Esophagus muscularis mucosa (tissue), 4 donors: ENCODE results near the gene CCDC85C. TPM values are rescaled to one million over a fixed set of nuclear protein-coding genes. Genes with fewer than 3 reads are reported as not detected.

Experiments
- DNase-seq: peaks from one replicate; pipeline ENCODE4 v3.0.0-alpha.2; 2017; ENCODE audit errors: extremely low spot score
- H3K27ac ChIP-seq, 4 donors: fragments of 200-600 bp; sonication (generic); replicated peaks in 1 of 4; 1 replicate in 3 of 4; 2 replicates in 1 of 4; pipeline ENCODE4 v1.5.1; 2016 to 2019; ENCODE audit warnings: mild to moderate bottlenecking in 1 of 4
- H3K27me3 ChIP-seq, 4 donors: fragments of 200-600 bp; sonication (generic); one replicate each; pipeline versions ENCODE4 v1.5.1 to v1.6.0; 2016 to 2019
- H3K36me3 ChIP-seq, 4 donors: fragments of 200-600 bp; sonication (generic); one replicate each; pipeline ENCODE4 v1.5.1; 2016 to 2019
- H3K4me1 ChIP-seq, 4 donors: fragments of 200-600 bp; sonication (generic); one replicate each; pipeline ENCODE4 v1.5.1; 2016 to 2019
- H3K4me3 ChIP-seq, 4 donors: fragments of 200-600 bp; sonication (generic); 1 replicate in 2 of 4; 2 replicates in 2 of 4; pipeline ENCODE4 v1.5.1; 2016 to 2019; ENCODE audit warnings: mild to moderate bottlenecking in 4 of 4, moderate library complexity in 1 of 4
- H3K9me3 ChIP-seq, 4 donors: fragments of 200-600 bp; sonication (generic); 1 replicate in 3 of 4; 2 replicates in 1 of 4; pipeline ENCODE4 v1.5.1; 2016 to 2019
- EP300 ChIP-seq: sonication (generic); formaldehyde crosslinking; IDR thresholded peaks from one replicate; pipeline ENCODE4 v1.6.1; 2017; ENCODE audit warnings: antibody characterized with exemption
- POLR2A ChIP-seq: fragments of 450-650 bp; IDR thresholded peaks from one replicate; pipeline ENCODE4 v1.6.1; 2017; ENCODE audit warnings: antibody characterized with exemption, moderate library complexity, mild to moderate bottlenecking, low read depth
- POLR2AphosphoS5 ChIP-seq, 2 donors: sonication (generic); formaldehyde crosslinking; IDR thresholded peaks; one replicate each; pipeline ENCODE4 v1.6.1; 2017; ENCODE audit warnings: antibody characterized with exemption in 2 of 2
- WGBS: methylation state at CpG from one replicate; pipeline ENCODE4 v1.1.5; 2018; 5-methylcytosine and 5-hydroxymethylcytosine counted together
- intact Hi-C: fragments of 100-400 bp; cut with DNase I; formaldehyde crosslinking; loops from one replicate; pipeline ENCODE4 v1.15.1; 2023
- total RNA-seq, 4 donors: library from RNA; depleted of rRNA; stranded (reverse); fragments of >200 nt; gene quantifications; one replicate each; pipeline versions ENCODE4 v1.1.0 to v1.2.1, GENCODE V29; 2016
- TF ChIP-seq, protein P1 (sequence below), 3 experiments: fragments of 200-600 bp in 2 of 3; fragments of 450-650 bp in 1 of 3; sonication (generic) in 2 of 3; IDR thresholded peaks; one replicate each; pipeline ENCODE4 v1.5.1; 2017 to 2019; ENCODE audit warnings: antibody characterized with exemption in 3 of 3, mild to moderate bottlenecking in 2 of 3, moderate library complexity in 1 of 3

Gene CCDC85C
- total RNA-seq, 4 donors from 2014 or later, result 17.9 to 48.7 (median 30.8) TPM

DNA sequence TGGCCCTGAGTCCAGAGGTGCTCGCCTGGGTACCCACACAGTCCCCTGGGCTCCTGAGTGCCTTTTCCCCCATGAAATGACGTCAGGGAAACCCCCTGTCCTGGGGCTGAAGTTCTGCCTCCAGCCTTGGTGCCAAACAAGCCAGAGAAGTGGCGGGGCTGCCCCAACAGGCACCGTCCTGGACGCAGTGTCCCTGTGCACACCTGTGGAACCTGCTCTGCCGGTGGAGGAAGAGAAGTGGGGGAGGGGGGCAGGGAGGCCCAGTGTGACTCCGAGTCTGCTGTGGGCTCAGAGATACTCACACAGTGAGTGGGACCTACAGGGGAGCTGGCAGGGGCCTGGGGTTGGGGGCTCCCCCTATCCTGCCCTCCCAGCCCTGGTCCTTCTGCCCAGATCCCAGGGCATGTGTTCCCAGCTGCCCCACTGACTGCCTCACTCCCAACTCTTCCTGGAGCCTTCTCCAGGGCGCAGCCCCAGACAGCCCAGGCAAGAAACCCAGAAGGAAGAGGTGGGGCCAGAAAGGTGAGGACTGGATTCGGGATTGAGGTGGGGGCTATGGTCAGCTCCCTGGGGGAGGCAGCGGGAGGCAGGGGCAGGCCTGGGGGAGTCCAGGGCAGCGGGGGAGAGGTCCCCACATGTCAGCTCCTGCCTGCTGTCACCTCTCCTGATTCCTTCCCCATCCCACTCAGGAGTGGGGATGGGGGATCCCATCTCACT is 24.7 kb downstream of the CCDC85C start:
- Histone ChIP-seq H3K4me3 (no peak overlapping the region), H3K36me3 (no peaks in the 10 kb centered on the region), H3K27ac (peak overlapping the region; percentile 88 to 90 (median 90)), H3K9me3 (no peaks in the 10 kb centered on the region), H3K27me3 (no peaks in the 10 kb centered on the region), H3K4me1 (peaks cover 70 to 80% (median 77%) of the 10 kb centered on the region in 4 donors)
- WGBS, result 77% methylated on average over 9 of the region's 11 CpGs
- TF ChIP-seq POLR2A (no peak), EP300 (no peak), POLR2AphosphoS5 (IDR thresholded peaks at IDR 0.05) (no peak)
- TF ChIP-seq, protein P1, sequence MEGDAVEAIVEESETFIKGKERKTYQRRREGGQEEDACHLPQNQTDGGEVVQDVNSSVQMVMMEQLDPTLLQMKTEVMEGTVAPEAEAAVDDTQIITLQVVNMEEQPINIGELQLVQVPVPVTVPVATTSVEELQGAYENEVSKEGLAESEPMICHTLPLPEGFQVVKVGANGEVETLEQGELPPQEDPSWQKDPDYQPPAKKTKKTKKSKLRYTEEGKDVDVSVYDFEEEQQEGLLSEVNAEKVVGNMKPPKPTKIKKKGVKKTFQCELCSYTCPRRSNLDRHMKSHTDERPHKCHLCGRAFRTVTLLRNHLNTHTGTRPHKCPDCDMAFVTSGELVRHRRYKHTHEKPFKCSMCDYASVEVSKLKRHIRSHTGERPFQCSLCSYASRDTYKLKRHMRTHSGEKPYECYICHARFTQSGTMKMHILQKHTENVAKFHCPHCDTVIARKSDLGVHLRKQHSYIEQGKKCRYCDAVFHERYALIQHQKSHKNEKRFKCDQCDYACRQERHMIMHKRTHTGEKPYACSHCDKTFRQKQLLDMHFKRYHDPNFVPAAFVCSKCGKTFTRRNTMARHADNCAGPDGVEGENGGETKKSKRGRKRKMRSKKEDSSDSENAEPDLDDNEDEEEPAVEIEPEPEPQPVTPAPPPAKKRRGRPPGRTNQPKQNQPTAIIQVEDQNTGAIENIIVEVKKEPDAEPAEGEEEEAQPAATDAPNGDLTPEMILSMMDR (IDR thresholded peaks at IDR 0.05), result no peak
- intact Hi-C loops, result no loop called here
- DNase-seq, result no peak

- 23% methylated on average over 6 of the region's 12 CpGs for WGBS
- Histone ChIP-seq H3K27ac (peak overlapping the region; percentile 88 to 90 (median 90)), H3K9me3 (no peaks in the 10 kb centered on the region), H3K36me3 (no peaks in the 10 kb centered on the region), H3K4me3 (no peak overlapping the region), H3K4me1 (peaks cover 77 to 87% (median 84%) of the 10 kb centered on the region in 4 donors), H3K27me3 (no peaks in the 10 kb centered on the region)
- intact Hi-C loops, result no loop called here
- TF ChIP-seq POLR2AphosphoS5 (IDR thresholded peaks at IDR 0.05) (peak; percentile 34 to 78), EP300 (no peak), POLR2A (no peak)
- TF ChIP-seq, protein P1 (IDR thresholded peaks at IDR 0.05), result no peak
- no peak for DNase-seq
Measured at GRCh38 chr14:99578541-99579101, 25.4 kb downstream of the CCDC85C start.

GRCh38 chr14:99576761-99577705 is 27.0 kb downstream of the CCDC85C start:
- Histone ChIP-seq H3K36me3 (no peaks in the 10 kb centered on the region), H3K27ac (peak overlapping the region; percentile 88 to 90 (median 90)), H3K9me3 (no peaks in the 10 kb centered on the region), H3K4me3 (no peak overlapping the region), H3K4me1 (peaks cover 92 to 100% (median 97%) of the 10 kb centered on the region in 4 donors), H3K27me3 (no peaks in the 10 kb centered on the region)
- intact Hi-C loops, result no loop called here
- TF ChIP-seq EP300 (no peak), POLR2AphosphoS5 (IDR thresholded peaks at IDR 0.05) (no peak), POLR2A (no peak)
- TF ChIP-seq, protein P1 (IDR thresholded peaks at IDR 0.05), result no peak
- WGBS, result 55% methylated on average over 11 of the region's 26 CpGs
- no peak for DNase-seq

GRCh38 chr14:99576304-99576703 is 27.7 kb downstream of the CCDC85C start:
- TF ChIP-seq EP300, result no peak
- TF ChIP-seq POLR2AphosphoS5 (IDR thresholded peaks at IDR 0.05), result no peak
- TF ChIP-seq, protein P1 (IDR thresholded peaks at IDR 0.05), result no peak
- TF ChIP-seq POLR2A, result no peak
- peak overlapping the region; percentile 88 to 90 (median 90) for H3K27ac ChIP-seq
- H3K36me3 ChIP-seq, result no peaks in the 10 kb centered on the region
- no peak overlapping the region for H3K4me3 ChIP-seq
- intact Hi-C loops, result no loop called here
- no peak for DNase-seq
- H3K4me1 ChIP-seq, result peaks cover 96 to 100% (median 98%) of the 10 kb centered on the region in 4 donors
- no peaks in the 10 kb centered on the region for H3K9me3 ChIP-seq
- H3K27me3 ChIP-seq, result no peaks in the 10 kb centered on the region
- WGBS, result 43% methylated on average over 2 of the region's 5 CpGs
